ENCODE results near the gene ADORA1.

- TF ChIP-seq CTCF (conservative IDR thresholded peaks at IDR 0.05; ENCODE audit: low read depth, low read length) (no peak), EZH2 (IDR thresholded peaks at IDR 0.05; ENCODE audit: borderline replicate concordance, low read depth, low read length, poor library complexity, severe bottlenecking) (no peak)
Measured at GRCh38 chr1:203113308-203113707, 14.2 kb upstream of the ADORA1 start.
